NT2/D1 (cell line): ENCODE results near the gene SNCB.
A peak's percentile ranks its signal among the peaks of the same experiment; 100 is the strongest.

Source experiments
- DNase-seq: peaks from one replicate; pipeline ENCODE4 v3.0.0-alpha.2; 2011; ENCODE audit warnings: low read depth, low spot score
- H3K27me3 ChIP-seq: 2 replicates; pipeline ENCODE4 v1.6.0; 2011; ENCODE audit warnings: mild to moderate bottlenecking; ENCODE audit not compliant: insufficient read length, insufficient read depth
- H3K36me3 ChIP-seq: 2 replicates; pipeline ENCODE4 v1.6.1; 2011; ENCODE audit warnings: mild to moderate bottlenecking, low read length, mixed read lengths; ENCODE audit not compliant: insufficient read depth, insufficient read length
- H3K4me1 ChIP-seq: 2 replicates; pipeline ENCODE4 v1.5.1; 2011; ENCODE audit not compliant: insufficient read depth, insufficient read length
- H3K4me3 ChIP-seq: 2 replicates; pipeline ENCODE4 v1.5.1; 2011; ENCODE audit warnings: low read depth; ENCODE audit not compliant: insufficient read length
- H3K9ac ChIP-seq: 2 replicates; pipeline ENCODE4 v1.6.0; 2011; ENCODE audit warnings: low read depth; ENCODE audit not compliant: insufficient read length
- H3K9me3 ChIP-seq: 2 replicates; pipeline ENCODE4 v1.5.1; 2011; ENCODE audit warnings: mild to moderate bottlenecking, low read length; ENCODE audit not compliant: insufficient read depth
- SUZ12 ChIP-seq: IDR thresholded peaks from 2 replicates; pipeline ENCODE4 v1.6.1; 2011; ENCODE audit not compliant: insufficient read length, insufficient read depth; ENCODE audit errors: extremely low read depth
- YY1 ChIP-seq: IDR thresholded peaks from 2 replicates; pipeline ENCODE4 v1.6.1; 2011; ENCODE audit not compliant: insufficient read length, insufficient read depth
- ZNF274 ChIP-seq: IDR thresholded peaks from 2 replicates; pipeline ENCODE4 v1.6.1; 2011; ENCODE audit warnings: mild to moderate bottlenecking, low read depth, low read length

The SNCB gene

GRCh38 chr5:176632745-176633144, 2.4 kb upstream of the SNCB start:
- H3K4me3 ChIP-seq: no peak overlapping the region
- no peak for DNase-seq
- H3K27me3 ChIP-seq: peaks cover 39% of the 10 kb centered on the region
- H3K4me1 ChIP-seq: no peaks in the 10 kb centered on the region
- H3K36me3 ChIP-seq: no peaks in the 10 kb centered on the region
- no peak for TF ChIP-seq SUZ12
- no peak overlapping the region for H3K9ac ChIP-seq
- no peaks in the 10 kb centered on the region for H3K9me3 ChIP-seq

GRCh38 chr5:176631383-176632200, 1.3 kb upstream of the SNCB start:
- Histone ChIP-seq H3K9ac (no peak overlapping the region), H3K4me3 (no peak overlapping the region), H3K27me3 (peaks cover 39% of the 10 kb centered on the region), H3K36me3 (no peaks in the 10 kb centered on the region), H3K4me1 (peaks cover 4% of the 10 kb centered on the region), H3K9me3 (no peaks in the 10 kb centered on the region)
- no peak for DNase-seq
- no peak for TF ChIP-seq ZNF274

- no peaks in the 10 kb centered on the region for H3K9me3 ChIP-seq
- no peaks in the 10 kb centered on the region for H3K36me3 ChIP-seq
- peak overlapping the region; percentile 44 for H3K9ac ChIP-seq
- peaks cover 5% of the 10 kb centered on the region for H3K4me1 ChIP-seq
- peaks cover 39% of the 10 kb centered on the region for H3K27me3 ChIP-seq
- TF ChIP-seq SUZ12: no peak
- no peak for TF ChIP-seq YY1
- TF ChIP-seq ZNF274: no peak
- DNase-seq: no peak
- H3K4me3 ChIP-seq: peak overlapping the region; percentile 70
Observed at GRCh38 chr5:176630681-176631222, 418 bp upstream of the SNCB start.

GRCh38 chr5:176629317-176629852, 949 bp downstream of the SNCB start:
- DNase-seq: no peak
- no peaks in the 10 kb centered on the region for H3K9me3 ChIP-seq
- peaks cover 8% of the 10 kb centered on the region for H3K4me1 ChIP-seq
- H3K9ac ChIP-seq: peak overlapping the region; percentile 70
- TF ChIP-seq SUZ12 (no peak), YY1 (no peak), ZNF274 (no peak)
- H3K36me3 ChIP-seq: no peaks in the 10 kb centered on the region
- peak overlapping the region; percentile 70 for H3K4me3 ChIP-seq
- peaks cover 39% of the 10 kb centered on the region for H3K27me3 ChIP-seq

GRCh38 chr5:176628406-176629228, 1.7 kb downstream of the SNCB start:
- peaks cover 39% of the 10 kb centered on the region for H3K27me3 ChIP-seq
- no peaks in the 10 kb centered on the region for H3K9me3 ChIP-seq
- no peak for TF ChIP-seq SUZ12
- TF ChIP-seq ZNF274: no peak
- TF ChIP-seq YY1: no peak
- H3K4me1 ChIP-seq: peaks cover 8% of the 10 kb centered on the region
- H3K9ac ChIP-seq: no peak overlapping the region
- H3K4me3 ChIP-seq: no peak overlapping the region
- no peak for DNase-seq
- H3K36me3 ChIP-seq: no peaks in the 10 kb centered on the region

GRCh38 chr5:176627582-176627981, 2.8 kb downstream of the SNCB start:
- no peaks in the 10 kb centered on the region for H3K36me3 ChIP-seq
- TF ChIP-seq ZNF274 (no peak), SUZ12 (no peak), YY1 (no peak)
- no peaks in the 10 kb centered on the region for H3K9me3 ChIP-seq
- peak overlapping the region; percentile 10 for H3K9ac ChIP-seq
- H3K4me3 ChIP-seq: no peak overlapping the region
- H3K27me3 ChIP-seq: peaks cover 39% of the 10 kb centered on the region
- H3K4me1 ChIP-seq: peaks cover 8% of the 10 kb centered on the region
- no peak for DNase-seq

GRCh38 chr5:176626876-176627236, 3.5 kb downstream of the SNCB start:
- Histone ChIP-seq H3K9me3 (no peaks in the 10 kb centered on the region), H3K4me3 (no peak overlapping the region), H3K9ac (no peak overlapping the region), H3K36me3 (no peaks in the 10 kb centered on the region), H3K4me1 (peaks cover 8% of the 10 kb centered on the region), H3K27me3 (peaks cover 38% of the 10 kb centered on the region)
- TF ChIP-seq ZNF274 (no peak), SUZ12 (no peak), YY1 (no peak)
- DNase-seq: no peak
